ENCODE measurements around the gene UNC13D.
"Not testable (repeated sequence)": the region's sequence is repeated elsewhere in the genome, so short reads cannot be mapped to it uniquely, and the experiment has no call there.

GRCh38 chr17:75859358-75859757 lies 15.2 kb upstream of the UNC13D start:
- TF ChIP-seq POLR2AphosphoS5 (IDR thresholded peaks at IDR 0.05); POLR2A (IDR thresholded peaks at IDR 0.05; ENCODE audit: low read depth); CTCF (IDR thresholded peaks at IDR 0.05); EP300 (IDR thresholded peaks at IDR 0.05): not testable (repeated sequence)

Data from esophagus muscularis mucosa (tissue), 4 donors.